ENCODE results near the gene SLC25A28. TPM values are rescaled to one million over a fixed set of nuclear protein-coding genes. Genes with fewer than 3 reads are reported as not detected.
"Not testable (repeated sequence)": the region's sequence is repeated elsewhere in the genome, so short reads cannot be mapped to it uniquely, and the experiment has no call there.

SLC25A28 gene
- total RNA-seq, 1 experiment from 2014 or later, result 36.7 TPM

DNA sequence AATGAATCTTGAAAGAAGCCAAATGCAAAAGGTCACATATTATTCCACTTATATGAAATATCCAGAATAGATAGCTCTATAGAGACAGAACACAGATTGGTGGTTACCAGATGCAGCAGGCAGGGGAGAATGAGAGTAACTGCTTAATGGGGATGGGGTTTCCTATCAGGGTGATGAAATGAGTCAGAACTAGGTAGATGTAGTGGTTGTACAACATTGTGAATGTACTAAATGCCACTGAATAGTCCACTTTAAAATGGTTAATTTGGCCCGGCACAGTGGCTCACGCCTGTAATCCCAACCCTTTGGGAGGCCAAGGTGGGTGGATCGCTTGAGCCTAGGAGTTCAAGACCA lies 9.4 kb upstream of the SLC25A28 start:
- TF ChIP-seq, protein P1, sequence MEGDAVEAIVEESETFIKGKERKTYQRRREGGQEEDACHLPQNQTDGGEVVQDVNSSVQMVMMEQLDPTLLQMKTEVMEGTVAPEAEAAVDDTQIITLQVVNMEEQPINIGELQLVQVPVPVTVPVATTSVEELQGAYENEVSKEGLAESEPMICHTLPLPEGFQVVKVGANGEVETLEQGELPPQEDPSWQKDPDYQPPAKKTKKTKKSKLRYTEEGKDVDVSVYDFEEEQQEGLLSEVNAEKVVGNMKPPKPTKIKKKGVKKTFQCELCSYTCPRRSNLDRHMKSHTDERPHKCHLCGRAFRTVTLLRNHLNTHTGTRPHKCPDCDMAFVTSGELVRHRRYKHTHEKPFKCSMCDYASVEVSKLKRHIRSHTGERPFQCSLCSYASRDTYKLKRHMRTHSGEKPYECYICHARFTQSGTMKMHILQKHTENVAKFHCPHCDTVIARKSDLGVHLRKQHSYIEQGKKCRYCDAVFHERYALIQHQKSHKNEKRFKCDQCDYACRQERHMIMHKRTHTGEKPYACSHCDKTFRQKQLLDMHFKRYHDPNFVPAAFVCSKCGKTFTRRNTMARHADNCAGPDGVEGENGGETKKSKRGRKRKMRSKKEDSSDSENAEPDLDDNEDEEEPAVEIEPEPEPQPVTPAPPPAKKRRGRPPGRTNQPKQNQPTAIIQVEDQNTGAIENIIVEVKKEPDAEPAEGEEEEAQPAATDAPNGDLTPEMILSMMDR (IDR thresholded peaks at IDR 0.05; ENCODE audit: insufficient read depth in 1 of 2, low read depth in 1 of 2, low read length in 1 of 2, severe bottlenecking in 1 of 2, unreplicated experiment in 1 of 2), result no peak
- no peaks in the 10 kb centered on the region for H3K27me3 Mint-ChIP-seq (ENCODE audit: insufficient read depth, unreplicated experiment)

DNA sequence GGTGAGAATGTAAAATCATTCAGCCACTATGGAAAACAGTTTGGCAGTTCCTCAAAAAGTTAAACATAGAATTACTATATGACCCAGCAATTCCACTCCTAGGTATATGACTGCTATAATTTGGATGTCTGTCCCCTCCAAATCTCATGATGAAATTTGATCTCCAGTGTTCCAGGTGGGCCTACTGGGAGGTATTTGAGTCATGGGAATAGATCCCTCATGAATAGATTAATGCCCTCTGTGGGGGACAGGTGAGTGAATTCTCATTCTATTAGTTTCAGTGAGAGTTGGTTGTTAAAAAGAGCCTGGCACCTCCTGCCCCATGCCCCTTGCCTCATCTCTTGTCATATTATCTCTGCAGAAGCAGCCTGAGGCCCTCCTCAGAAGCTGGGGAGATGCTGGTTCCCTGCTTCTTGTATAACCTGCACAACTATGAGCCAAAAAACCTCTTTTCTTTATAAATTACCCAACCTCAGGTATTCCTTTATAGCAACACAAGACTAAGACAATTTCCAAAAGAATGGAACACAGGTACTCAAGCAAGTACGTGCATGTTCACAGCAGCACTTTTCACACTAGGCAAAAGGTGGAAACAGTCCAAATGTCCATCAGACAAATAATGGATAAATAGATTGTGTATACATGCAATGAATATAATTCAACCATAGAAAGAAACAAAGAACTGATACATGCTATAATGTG lies 8.8 kb upstream of the SLC25A28 start:
- Mint-ChIP-seq H3K9me3 (ENCODE audit: unreplicated experiment) (peaks cover 4% of the 10 kb centered on the region), H3K36me3 (ENCODE audit: insufficient read depth, unreplicated experiment) (no peaks in the 10 kb centered on the region), H3K4me1 (ENCODE audit: low read depth, unreplicated experiment) (peaks cover 11% of the 10 kb centered on the region), H3K4me3 (ENCODE audit: unreplicated experiment) (no peak overlapping the region), H3K27me3 (ENCODE audit: insufficient read depth, unreplicated experiment) (no peaks in the 10 kb centered on the region), H3K27ac (ENCODE audit: unreplicated experiment) (no peak overlapping the region)
- peaks cover 3% of the 10 kb centered on the region; the same call in 1 of the 2 replicates for H3K4me1 ChIP-seq
- no peaks in the 10 kb centered on the region for H3K36me3 ChIP-seq (ENCODE audit: control insufficient read depth, insufficient read depth, low read length)
- no peak overlapping the region for H3K4me3 ChIP-seq (ENCODE audit: low read depth, low read length)
- ChIA-PET POLR2A (no interaction called here), CTCF (no interaction called here)
- intact Hi-C loops (cut with micrococcal nuclease; ENCODE audit: unreplicated experiment), result no loop called here
- no peaks in the 10 kb centered on the region for H3K27me3 ChIP-seq (replicated peaks; ENCODE audit: control insufficient read depth, insufficient read depth, low read length)
- DNase-seq, result no peak
- BruUV-seq (replicated peaks), result no TSS peak
- TF ChIP-seq, protein P1 (IDR thresholded peaks at IDR 0.05; ENCODE audit: insufficient read depth in 1 of 2, low read depth in 1 of 2, low read length in 1 of 2, severe bottlenecking in 1 of 2, unreplicated experiment in 1 of 2), result no peak
- no peaks in the 10 kb centered on the region for H3K9me3 ChIP-seq

More for the DNA sequence above, 9.4 kb upstream of the SLC25A28 start:
- POLR2A ChIA-PET, result no interaction called here
- CTCF ChIA-PET, result interaction anchor here (0.7 to 1.7 kb wide), 3 partner anchors 82 to 171 kb away, joined by 3 to 8 read pairs (median 4); no protein-coding TSS in a partner anchor
- Histone ChIP-seq H3K36me3 (ENCODE audit: control insufficient read depth, insufficient read depth, low read length) (no peaks in the 10 kb centered on the region), H3K9me3 (no peaks in the 10 kb centered on the region), H3K4me1 (peaks cover 3% of the 10 kb centered on the region; the same call in 1 of the 2 replicates), H3K27me3 (replicated peaks; ENCODE audit: control insufficient read depth, insufficient read depth, low read length) (no peaks in the 10 kb centered on the region), H3K4me3 (ENCODE audit: low read depth, low read length) (no peak overlapping the region)
- H3K27ac Mint-ChIP-seq (ENCODE audit: unreplicated experiment), result no peak overlapping the region
- H3K4me1 Mint-ChIP-seq (ENCODE audit: low read depth, unreplicated experiment), result peaks cover 8% of the 10 kb centered on the region
- H3K9me3 Mint-ChIP-seq (ENCODE audit: unreplicated experiment), result no peaks in the 10 kb centered on the region
- intact Hi-C loops (cut with micrococcal nuclease; ENCODE audit: unreplicated experiment), result no loop called here
- no peaks in the 10 kb centered on the region for H3K36me3 Mint-ChIP-seq (ENCODE audit: insufficient read depth, unreplicated experiment)
- BruUV-seq (replicated peaks), result no TSS peak
- no peak for DNase-seq
- no peak overlapping the region for H3K4me3 Mint-ChIP-seq (ENCODE audit: unreplicated experiment)

DNA sequence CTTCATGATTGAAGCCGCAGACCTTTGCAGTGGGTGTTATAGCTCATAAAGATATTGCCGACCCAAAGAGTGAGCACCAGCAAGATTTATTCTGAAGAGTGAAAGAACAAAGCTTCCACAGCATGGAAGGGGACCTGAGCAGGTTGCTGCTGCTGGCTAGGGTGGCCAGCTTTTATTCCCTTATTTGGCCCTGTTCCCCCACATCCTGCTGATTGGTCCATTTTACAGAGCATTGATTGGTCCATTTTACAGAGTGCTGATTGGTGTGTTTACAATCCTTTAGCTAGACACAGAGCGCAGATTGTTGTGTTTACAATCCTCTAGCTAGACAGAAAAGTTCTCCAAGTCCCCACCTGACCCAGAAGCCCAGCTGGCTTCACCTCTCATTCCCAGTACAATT lies 4.9 kb upstream of the SLC25A28 start:
- POLR2A ChIA-PET; H3K27me3 Mint-ChIP-seq (ENCODE audit: insufficient read depth, unreplicated experiment); H3K9me3 ChIP-seq; H3K36me3 ChIP-seq (ENCODE audit: control insufficient read depth, insufficient read depth, low read length); H3K27me3 ChIP-seq (replicated peaks; ENCODE audit: control insufficient read depth, insufficient read depth, low read length); H3K4me3 Mint-ChIP-seq (ENCODE audit: unreplicated experiment); H3K4me3 ChIP-seq (ENCODE audit: low read depth, low read length); BruUV-seq (replicated peaks); H3K4me1 ChIP-seq; intact Hi-C loops (cut with micrococcal nuclease; ENCODE audit: unreplicated experiment); H3K27ac Mint-ChIP-seq (ENCODE audit: unreplicated experiment); CTCF ChIA-PET; DNase-seq: not testable (repeated sequence)
- Mint-ChIP-seq H3K9me3 (ENCODE audit: unreplicated experiment) (peaks cover 10% of the 10 kb centered on the region), H3K36me3 (ENCODE audit: insufficient read depth, unreplicated experiment) (peaks cover 13% of the 10 kb centered on the region), H3K4me1 (ENCODE audit: low read depth, unreplicated experiment) (peaks cover 28% of the 10 kb centered on the region)
